Measurements from ENCODE around the gene WTAP. TPM values are rescaled to one million over a fixed set of nuclear protein-coding genes. Genes with fewer than 3 reads are reported as not detected.
"Not testable (repeated sequence)": the region's sequence is repeated elsewhere in the genome, so short reads cannot be mapped to it uniquely, and the experiment has no call there.

The WTAP gene
- total RNA-seq, 1 donor, result 267 TPM

GRCh38 chr6:159790149-159790955, 63.0 kb downstream of the WTAP start, which contains the start of gene MRPL18:
MRPL18 (plus strand) TSS chr6:159790467; CDS start chr6:159790588, 121 bp downstream.
- H3K4me3 ChIP-seq (ENCODE audit: low read length), result peak within 1 kb of the TSS; percentile 89
- H3K9me3 ChIP-seq (ENCODE audit: low read depth, low read length), result no peaks in the 10 kb centered on the region
- no peaks in the 10 kb centered on the region for H3K27me3 ChIP-seq (ENCODE audit: insufficient read depth, low read length)
- peaks cover 33% of the 10 kb centered on the region for H3K4me1 ChIP-seq (ENCODE audit: insufficient read depth, low read length)

GRCh38 chr6:159790956-159791598, 63.8 kb downstream of the WTAP start:
- Histone ChIP-seq H3K4me1 (ENCODE audit: insufficient read depth, low read length) (peaks cover 33% of the 10 kb centered on the region), H3K27me3 (ENCODE audit: insufficient read depth, low read length) (no peaks in the 10 kb centered on the region), H3K4me3 (ENCODE audit: low read length) (peak overlapping the region; percentile 89), H3K9me3 (ENCODE audit: low read depth, low read length) (no peaks in the 10 kb centered on the region)

GRCh38 chr6:159794976-159795375, 67.7 kb downstream of the WTAP start:
- peaks cover 16% of the 10 kb centered on the region for H3K4me1 ChIP-seq (ENCODE audit: insufficient read depth, low read length)
- H3K27me3 ChIP-seq (ENCODE audit: insufficient read depth, low read length); H3K4me3 ChIP-seq (ENCODE audit: low read length); H3K9me3 ChIP-seq (ENCODE audit: low read depth, low read length): not testable (repeated sequence)

- Histone ChIP-seq H3K9me3 (ENCODE audit: low read depth, low read length) (no peaks in the 10 kb centered on the region), H3K4me3 (ENCODE audit: low read length) (no peak overlapping the region), H3K27me3 (ENCODE audit: insufficient read depth, low read length) (no peaks in the 10 kb centered on the region), H3K4me1 (ENCODE audit: insufficient read depth, low read length) (peaks cover 10% of the 10 kb centered on the region)
Measured at GRCh38 chr6:159797554-159797953, 70.2 kb downstream of the WTAP start.

GRCh38 chr6:159800141-159800865, 73.0 kb downstream of the WTAP start, which contains the start of gene PNLDC1:
PNLDC1 (plus strand) TSS chr6:159800276; CDS start chr6:159800308, 32 bp downstream.
- Histone ChIP-seq H3K27me3 (ENCODE audit: insufficient read depth, low read length) (no peaks in the 10 kb centered on the region), H3K9me3 (ENCODE audit: low read depth, low read length) (no peaks in the 10 kb centered on the region), H3K4me3 (ENCODE audit: low read length) (no peak within 1 kb of the TSS), H3K4me1 (ENCODE audit: insufficient read depth, low read length) (peaks cover 6% of the 10 kb centered on the region)

- H3K4me3 ChIP-seq (ENCODE audit: low read length), result no peak overlapping the region
- peaks cover 10% of the 10 kb centered on the region for H3K4me1 ChIP-seq (ENCODE audit: insufficient read depth, low read length)
- H3K9me3 ChIP-seq (ENCODE audit: low read depth, low read length), result no peaks in the 10 kb centered on the region
- H3K27me3 ChIP-seq (ENCODE audit: insufficient read depth, low read length), result no peaks in the 10 kb centered on the region
Measured at GRCh38 chr6:159801935-159802334, 74.6 kb downstream of the WTAP start.

- Histone ChIP-seq H3K4me3 (ENCODE audit: low read length) (no peak overlapping the region), H3K4me1 (ENCODE audit: insufficient read depth, low read length) (peaks cover 10% of the 10 kb centered on the region), H3K9me3 (ENCODE audit: low read depth, low read length) (no peaks in the 10 kb centered on the region), H3K27me3 (ENCODE audit: insufficient read depth, low read length) (no peaks in the 10 kb centered on the region)
Measured at GRCh38 chr6:159804504-159804903, 77.2 kb downstream of the WTAP start.

- Histone ChIP-seq H3K27me3 (ENCODE audit: insufficient read depth, low read length) (no peaks in the 10 kb centered on the region), H3K9me3 (ENCODE audit: low read depth, low read length) (no peaks in the 10 kb centered on the region)
Measured at GRCh38 chr6:159805440-159806020, 78.2 kb downstream of the WTAP start.

More at GRCh38 chr6:159805440-159806020, 78.2 kb downstream of the WTAP start:
- H3K4me1 ChIP-seq (ENCODE audit: insufficient read depth, low read length), result peaks cover 10% of the 10 kb centered on the region
- H3K4me3 ChIP-seq (ENCODE audit: low read length), result no peak overlapping the region

Other genes starting within 250 kb of the WTAP start
- gene SOD2, start 34.3 kb upstream of the WTAP start, total RNA-seq, result 932 TPM
- gene ACAT2, start 34.5 kb downstream of the WTAP start, total RNA-seq, result 10.5 TPM
- 137 TPM for gene TCP1, start 62.1 kb downstream of the WTAP start, total RNA-seq
- gene MRPL18, start 63.0 kb downstream of the WTAP start, total RNA-seq, result 12.1 TPM
- 0.10 TPM for gene PNLDC1, start 72.8 kb downstream of the WTAP start, total RNA-seq
- gene MAS1, start 163.5 kb downstream of the WTAP start, total RNA-seq, result 0.10 TPM
- 49.3 TPM for gene IGF2R, start 241.6 kb downstream of the WTAP start, total RNA-seq

Measured in mononuclear cell (primary cell).